Measurements from ENCODE around the gene PPFIA1.
"Not testable (repeated sequence)": the region's sequence is repeated elsewhere in the genome, so short reads cannot be mapped to it uniquely, and the experiment has no call there.

PPFIA1 gene

DNA sequence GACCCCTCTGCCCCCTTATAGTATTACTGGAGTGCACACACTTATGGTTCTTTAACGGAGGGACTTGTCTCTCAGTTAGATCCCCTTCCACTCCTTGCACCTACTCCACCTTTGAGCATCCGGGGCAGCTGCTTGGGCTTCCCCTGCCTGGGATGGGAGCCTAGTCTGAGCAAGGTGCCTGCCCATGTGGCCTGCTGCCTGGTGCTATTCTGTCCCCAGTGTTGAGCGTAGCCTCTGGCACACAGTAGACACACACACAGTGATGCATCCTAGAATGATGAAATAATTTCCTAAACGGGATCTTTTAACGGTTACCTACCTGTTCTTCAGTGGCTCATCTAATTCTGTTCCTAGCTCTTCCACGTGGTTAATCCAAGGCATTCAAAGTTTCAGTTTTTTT lies 22.4 kb downstream of the PPFIA1 start:
- Histone ChIP-seq H3K9ac (no peak overlapping the region), H2AFZ (no peak overlapping the region), H3K27ac (no peak overlapping the region), H3K27me3 (ENCODE audit: control insufficient read depth, insufficient read depth, low read length) (no peaks in the 10 kb centered on the region), H3K4me1 (no peaks in the 10 kb centered on the region), H3K4me2 (ENCODE audit: low read length) (no peak overlapping the region), H3K9me3 (ENCODE audit: control insufficient read depth, low read length) (no peaks in the 10 kb centered on the region), H3K79me2 (no peaks in the 10 kb centered on the region), H3K4me3 (ENCODE audit: low read depth, low read length) (no peak overlapping the region), H3K36me3 (ENCODE audit: control insufficient read depth, insufficient read depth, low read length) (no peaks in the 10 kb centered on the region)
- TF ChIP-seq, protein P1, sequence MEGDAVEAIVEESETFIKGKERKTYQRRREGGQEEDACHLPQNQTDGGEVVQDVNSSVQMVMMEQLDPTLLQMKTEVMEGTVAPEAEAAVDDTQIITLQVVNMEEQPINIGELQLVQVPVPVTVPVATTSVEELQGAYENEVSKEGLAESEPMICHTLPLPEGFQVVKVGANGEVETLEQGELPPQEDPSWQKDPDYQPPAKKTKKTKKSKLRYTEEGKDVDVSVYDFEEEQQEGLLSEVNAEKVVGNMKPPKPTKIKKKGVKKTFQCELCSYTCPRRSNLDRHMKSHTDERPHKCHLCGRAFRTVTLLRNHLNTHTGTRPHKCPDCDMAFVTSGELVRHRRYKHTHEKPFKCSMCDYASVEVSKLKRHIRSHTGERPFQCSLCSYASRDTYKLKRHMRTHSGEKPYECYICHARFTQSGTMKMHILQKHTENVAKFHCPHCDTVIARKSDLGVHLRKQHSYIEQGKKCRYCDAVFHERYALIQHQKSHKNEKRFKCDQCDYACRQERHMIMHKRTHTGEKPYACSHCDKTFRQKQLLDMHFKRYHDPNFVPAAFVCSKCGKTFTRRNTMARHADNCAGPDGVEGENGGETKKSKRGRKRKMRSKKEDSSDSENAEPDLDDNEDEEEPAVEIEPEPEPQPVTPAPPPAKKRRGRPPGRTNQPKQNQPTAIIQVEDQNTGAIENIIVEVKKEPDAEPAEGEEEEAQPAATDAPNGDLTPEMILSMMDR (IDR thresholded peaks at IDR 0.05) = no peak

DNA sequence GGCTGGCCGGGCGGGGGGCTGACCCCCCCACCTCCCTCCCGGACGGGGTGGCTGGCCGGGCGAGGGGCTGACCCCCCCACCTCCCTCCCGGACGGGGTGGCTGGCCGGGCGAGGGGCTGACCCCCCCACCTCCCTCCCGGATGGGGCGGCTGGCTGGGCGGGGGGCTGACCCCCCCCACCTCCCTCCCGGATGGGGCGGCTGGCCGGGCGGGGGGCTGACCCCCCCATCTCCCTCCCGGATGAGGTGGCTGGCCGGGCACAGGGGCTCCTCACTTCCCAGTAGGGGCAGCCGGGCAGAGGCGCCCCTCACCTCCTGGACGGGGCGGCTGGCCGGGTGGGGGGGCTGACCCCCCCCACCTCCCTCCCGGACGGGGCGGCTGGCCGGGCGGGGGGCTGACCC lies 24.7 kb downstream of the PPFIA1 start:
- H3K9ac ChIP-seq; H3K4me3 ChIP-seq (ENCODE audit: low read depth, low read length); H3K27ac ChIP-seq; H3K36me3 ChIP-seq (ENCODE audit: control insufficient read depth, insufficient read depth, low read length); H2AFZ ChIP-seq; H3K4me2 ChIP-seq (ENCODE audit: low read length); H3K79me2 ChIP-seq; H3K9me3 ChIP-seq (ENCODE audit: control insufficient read depth, low read length); H3K27me3 ChIP-seq (ENCODE audit: control insufficient read depth, insufficient read depth, low read length); H3K4me1 ChIP-seq: not testable (repeated sequence)

DNA sequence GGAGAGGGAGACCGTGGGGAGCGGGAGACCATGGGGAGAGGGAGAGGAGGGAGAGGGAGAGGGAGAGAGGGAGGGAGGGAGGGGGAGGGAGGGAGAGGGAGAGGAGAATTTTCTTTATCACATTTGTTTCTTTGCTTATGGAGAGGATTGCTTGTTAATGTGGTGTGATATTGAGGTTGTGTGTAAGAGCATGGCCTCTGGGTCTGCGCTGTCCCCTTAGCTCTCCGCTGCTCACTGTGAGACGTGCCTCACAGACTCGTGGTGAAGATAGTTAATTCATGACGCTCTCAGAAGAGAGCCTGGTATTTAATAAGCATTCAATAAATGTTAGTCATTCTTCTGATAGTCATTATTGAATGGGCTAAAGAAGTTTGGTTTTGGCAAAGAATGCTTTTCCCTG lies 26.2 kb downstream of the PPFIA1 start:
- H3K27ac ChIP-seq = no peak overlapping the region
- no peaks in the 10 kb centered on the region for H3K4me1 ChIP-seq
- no peak overlapping the region for H3K9ac ChIP-seq
- no peaks in the 10 kb centered on the region for H3K36me3 ChIP-seq (ENCODE audit: control insufficient read depth, insufficient read depth, low read length)
- no peaks in the 10 kb centered on the region for H3K9me3 ChIP-seq (ENCODE audit: control insufficient read depth, low read length)
- H3K4me2 ChIP-seq (ENCODE audit: low read length) = no peak overlapping the region
- H3K27me3 ChIP-seq (ENCODE audit: control insufficient read depth, insufficient read depth, low read length) = no peaks in the 10 kb centered on the region
- TF ChIP-seq, protein P1 (IDR thresholded peaks at IDR 0.05) = no peak
- no peak overlapping the region for H3K4me3 ChIP-seq (ENCODE audit: low read depth, low read length)
- no peak overlapping the region for H2AFZ ChIP-seq
- H3K79me2 ChIP-seq = no peaks in the 10 kb centered on the region

DNA sequence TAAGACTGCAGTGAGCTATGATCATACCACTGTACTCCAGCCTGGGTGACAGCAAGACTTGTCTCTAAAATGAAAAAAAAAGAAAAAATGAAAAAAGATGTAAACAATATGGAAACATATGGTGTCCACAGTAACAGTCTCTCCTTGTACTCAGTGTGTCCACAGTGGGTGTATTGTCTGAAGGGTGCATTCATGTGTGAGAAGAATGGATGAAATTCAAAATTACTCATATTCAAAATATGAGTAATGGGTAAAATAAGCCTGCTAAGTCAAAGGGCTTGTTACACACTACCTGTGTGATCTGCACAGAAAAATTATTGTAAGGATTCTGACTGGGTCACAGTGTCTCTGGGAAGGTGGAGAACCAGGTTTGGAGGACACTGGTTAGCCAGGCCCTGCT lies 26.9 kb downstream of the PPFIA1 start:
- H3K79me2 ChIP-seq = no peaks in the 10 kb centered on the region
- H3K4me1 ChIP-seq = no peaks in the 10 kb centered on the region
- H3K36me3 ChIP-seq (ENCODE audit: control insufficient read depth, insufficient read depth, low read length) = no peaks in the 10 kb centered on the region
- H3K4me2 ChIP-seq (ENCODE audit: low read length) = no peak overlapping the region
- no peak overlapping the region for H3K27ac ChIP-seq
- no peak overlapping the region for H3K4me3 ChIP-seq (ENCODE audit: low read depth, low read length)
- no peaks in the 10 kb centered on the region for H3K27me3 ChIP-seq (ENCODE audit: control insufficient read depth, insufficient read depth, low read length)
- TF ChIP-seq, protein P1 (IDR thresholded peaks at IDR 0.05) = no peak
- no peak overlapping the region for H3K9ac ChIP-seq
- H2AFZ ChIP-seq = no peak overlapping the region
- H3K9me3 ChIP-seq (ENCODE audit: control insufficient read depth, low read length) = no peaks in the 10 kb centered on the region

DNA sequence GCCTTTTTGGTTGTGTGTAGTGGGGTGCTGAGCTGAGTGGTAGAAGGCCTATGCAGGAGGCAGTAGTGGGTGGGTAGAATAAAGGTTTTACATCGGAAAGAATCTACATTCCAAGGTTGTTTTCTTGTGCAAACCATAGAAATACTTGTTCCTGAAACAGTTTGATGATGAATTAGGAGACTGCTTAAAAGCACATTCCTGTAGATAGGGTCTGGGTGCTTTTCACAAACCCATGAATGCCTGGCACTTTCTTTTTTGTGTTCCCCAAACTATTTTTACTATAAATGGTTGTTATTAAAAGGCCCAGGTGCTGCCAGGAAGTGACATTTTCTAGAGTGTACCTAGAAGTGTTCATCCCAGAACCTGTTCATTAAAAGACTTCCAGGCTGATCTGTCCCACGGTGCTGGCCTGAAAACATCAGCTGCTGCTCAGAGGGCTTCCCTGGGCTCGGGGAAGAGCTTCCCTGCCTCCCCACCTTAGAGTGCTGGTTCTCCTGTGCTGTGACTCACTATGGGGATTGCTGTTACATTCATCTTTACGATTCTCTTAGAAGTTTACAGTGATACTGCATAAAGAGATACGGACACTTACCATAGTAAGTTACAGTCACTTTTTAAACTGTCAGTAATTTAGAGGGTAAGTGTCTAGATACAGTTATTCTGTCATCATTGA lies 27.9 kb downstream of the PPFIA1 start:
- Histone ChIP-seq H3K4me2 (ENCODE audit: low read length) (no peak overlapping the region), H3K4me3 (ENCODE audit: low read depth, low read length) (no peak overlapping the region), H3K27ac (no peak overlapping the region), H3K9me3 (ENCODE audit: control insufficient read depth, low read length) (no peaks in the 10 kb centered on the region), H3K79me2 (no peaks in the 10 kb centered on the region), H3K36me3 (ENCODE audit: control insufficient read depth, insufficient read depth, low read length) (no peaks in the 10 kb centered on the region), H3K9ac (no peak overlapping the region), H3K4me1 (no peaks in the 10 kb centered on the region), H2AFZ (no peak overlapping the region), H3K27me3 (ENCODE audit: control insufficient read depth, insufficient read depth, low read length) (no peaks in the 10 kb centered on the region)
- TF ChIP-seq, protein P1 (IDR thresholded peaks at IDR 0.05) = no peak
